Stimulated activated CD4-positive, alpha-beta T cell treated with anti-CD3 and anti-CD28 coated beads, Interleukin-12 subunit alpha, Interleukin-12 subunit beta, amount 100 ng/mL, for 24 hours (primary cell): ENCODE results near the gene DNER.

Experiments used
- DNase-seq, 2 experiments: peaks; one replicate each; pipeline ENCODE4 v3.0.0-alpha.2; 2020; ENCODE audit warnings: low read depth in 2 of 2

The DNER gene

DNA sequence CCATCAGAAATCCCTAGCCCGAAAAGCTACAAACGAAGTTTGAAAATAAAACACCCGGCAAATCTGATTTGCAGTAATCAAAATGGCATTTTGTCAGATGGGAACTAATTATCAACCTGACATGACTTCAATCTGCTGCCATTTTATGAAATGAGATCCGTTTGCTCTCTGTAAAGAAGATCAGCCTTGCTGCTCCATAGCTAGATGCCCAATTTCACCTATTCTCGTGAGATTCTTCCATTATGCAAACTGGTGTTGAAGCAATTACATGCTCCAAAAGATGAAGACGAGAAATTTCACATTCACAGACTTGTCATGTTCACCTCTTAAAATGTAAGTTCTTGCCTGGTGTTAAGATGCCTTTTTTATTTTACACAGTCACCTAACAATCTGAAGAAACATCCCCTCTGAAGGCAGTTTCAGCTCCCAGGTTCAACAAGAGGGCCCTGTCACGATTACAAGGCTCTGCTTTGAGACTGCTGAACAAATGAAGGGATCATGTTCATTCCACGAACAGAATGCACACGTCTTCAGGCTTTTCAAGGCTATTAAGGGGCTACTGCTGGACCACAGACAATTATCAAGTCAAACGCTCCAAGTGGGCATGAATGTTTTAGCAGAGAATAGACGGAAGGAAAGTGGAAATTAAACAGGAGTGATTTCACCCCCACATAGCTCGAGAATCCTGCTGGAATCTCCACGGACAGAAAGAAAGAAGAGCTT, 270.6 kb downstream of the DNER start:
- DNase-seq, result no peak

DNA sequence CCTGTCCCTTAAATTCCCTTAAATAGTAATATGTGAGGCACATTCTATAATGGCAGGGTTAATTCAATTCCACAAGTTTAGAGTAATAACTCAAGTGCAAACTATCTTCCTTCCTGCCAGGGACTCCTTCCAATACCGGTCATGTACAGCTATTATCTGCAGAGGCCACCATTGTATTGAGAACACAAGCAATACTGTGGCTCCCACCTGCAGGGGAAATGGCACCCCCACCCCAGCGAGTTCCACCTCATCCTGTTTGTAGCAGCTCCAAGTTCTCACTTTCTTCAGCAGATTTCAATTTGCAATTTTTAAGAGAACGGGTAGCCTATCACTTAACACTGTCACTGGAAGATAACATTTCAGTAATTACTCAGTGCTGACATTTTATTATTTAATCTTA, 271.2 kb downstream of the DNER start:
- no peak for DNase-seq

DNA sequence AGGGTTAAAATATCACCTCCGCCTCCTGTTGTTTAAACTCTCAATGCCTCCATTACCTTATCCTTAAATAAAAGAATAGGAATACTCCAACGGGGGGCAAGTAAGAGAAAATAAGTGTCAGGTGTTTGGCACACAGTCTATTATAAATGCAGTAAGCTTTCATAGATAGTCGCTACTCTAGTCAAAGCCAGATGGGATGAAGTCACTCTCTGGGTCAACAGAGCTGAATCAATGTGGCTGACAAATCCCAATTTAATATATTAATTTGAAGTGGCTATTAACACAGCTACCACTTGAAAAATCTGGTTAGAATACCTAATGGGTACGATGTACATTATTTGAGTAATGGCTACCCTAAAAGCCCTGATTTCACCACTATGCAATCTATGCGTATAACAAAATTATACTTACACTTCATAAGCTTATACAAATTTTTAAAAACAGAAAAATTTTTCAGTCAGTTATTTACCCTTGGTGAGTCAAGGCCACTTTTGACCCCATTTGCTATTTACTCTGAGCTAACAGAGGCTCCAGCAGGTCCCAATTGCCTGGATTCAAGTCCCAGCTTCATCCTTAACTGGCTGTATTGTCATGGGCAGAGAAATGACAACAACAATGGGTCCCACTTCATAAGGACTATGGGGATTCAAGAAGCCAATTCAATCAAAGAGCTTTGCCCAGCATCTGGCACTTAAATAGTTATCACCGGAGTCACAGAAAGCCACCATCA, 275.8 kb downstream of the DNER start:
- no peak for DNase-seq

DNA sequence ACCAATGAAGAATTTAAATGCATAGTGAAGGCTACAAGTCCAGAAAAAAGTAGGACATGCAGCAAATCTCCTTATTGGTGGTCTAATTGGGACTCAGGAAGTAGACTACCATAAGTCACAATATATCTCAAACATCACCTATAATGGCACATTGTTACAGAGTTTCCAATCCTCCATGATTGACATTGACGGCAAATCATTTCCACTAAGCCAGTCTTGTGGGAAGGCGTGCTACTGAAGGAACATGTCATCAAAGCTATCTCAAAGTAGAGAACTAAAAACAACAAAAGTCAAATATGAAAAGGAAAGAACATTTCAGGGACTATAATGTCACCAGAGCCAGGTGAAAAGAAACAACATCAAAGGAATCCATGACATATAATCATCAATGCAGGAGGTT, 276.9 kb downstream of the DNER start:
- DNase-seq, result no peak

DNA sequence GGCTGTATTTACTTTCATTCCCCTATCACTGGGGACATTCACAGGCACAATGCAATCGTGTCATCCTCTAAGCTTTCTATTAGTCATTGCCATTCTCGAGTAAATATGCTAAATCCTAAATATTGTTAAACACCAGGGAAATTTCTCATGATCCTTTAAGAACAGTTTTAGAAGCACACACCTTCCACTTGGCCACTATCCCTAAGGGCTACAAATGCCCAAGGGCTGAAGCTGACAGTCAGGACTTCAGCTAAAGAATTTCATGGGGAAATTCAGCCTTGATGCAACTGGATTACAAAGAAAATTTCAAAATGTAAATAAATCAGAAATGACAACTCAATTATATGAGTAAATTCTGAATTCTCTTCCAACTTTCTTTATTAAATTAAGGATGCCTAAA, 280.2 kb downstream of the DNER start:
- no peak for DNase-seq

DNA sequence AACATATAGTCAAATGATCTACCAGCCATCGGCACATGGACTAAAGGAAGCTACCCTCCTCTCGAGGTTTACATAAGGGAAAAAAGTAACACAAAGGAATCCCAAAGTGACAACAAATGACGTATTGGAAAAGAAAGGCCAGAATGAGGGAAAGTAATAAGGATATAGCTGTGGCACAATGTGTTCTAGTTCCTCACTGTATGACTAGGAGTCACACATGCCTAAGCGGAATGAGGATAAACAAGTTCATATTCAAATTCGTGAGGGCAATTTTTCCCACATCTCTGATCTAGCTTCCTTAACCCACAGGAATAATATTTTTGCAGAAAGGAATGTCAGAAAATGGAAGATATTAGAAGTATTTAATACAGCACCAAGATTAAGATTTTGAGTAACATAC, 281.0 kb downstream of the DNER start:
- DNase-seq, result no peak

DNA sequence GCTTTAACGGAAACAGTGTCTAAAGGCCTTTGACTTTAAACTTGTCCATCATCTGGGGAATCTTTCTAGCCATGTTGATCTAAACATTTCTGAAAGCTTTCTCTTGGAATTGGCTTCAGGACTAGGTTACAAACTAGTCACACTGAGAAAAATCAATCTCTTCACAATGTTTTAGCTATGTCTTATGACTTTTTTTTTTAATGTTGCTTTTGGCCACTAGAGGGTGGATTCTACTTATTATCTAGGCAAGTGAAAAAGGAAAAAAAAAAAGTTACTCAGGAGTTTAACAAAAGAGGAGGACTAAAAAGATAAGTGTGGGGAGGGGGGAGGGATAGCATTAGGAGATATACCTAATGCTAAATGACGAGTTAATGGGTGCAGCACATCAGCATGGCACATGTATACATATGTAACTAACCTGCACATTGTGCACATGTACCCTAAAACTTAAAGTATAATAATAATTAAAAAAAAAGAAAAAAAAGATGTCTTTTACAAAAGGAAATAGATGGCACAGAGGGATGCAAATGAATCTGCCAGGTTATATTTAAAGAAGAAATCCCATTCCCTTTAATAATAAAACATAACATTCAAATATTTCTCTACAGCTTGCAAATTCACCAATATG, 282.9 kb downstream of the DNER start:
- no peak for DNase-seq

DNA sequence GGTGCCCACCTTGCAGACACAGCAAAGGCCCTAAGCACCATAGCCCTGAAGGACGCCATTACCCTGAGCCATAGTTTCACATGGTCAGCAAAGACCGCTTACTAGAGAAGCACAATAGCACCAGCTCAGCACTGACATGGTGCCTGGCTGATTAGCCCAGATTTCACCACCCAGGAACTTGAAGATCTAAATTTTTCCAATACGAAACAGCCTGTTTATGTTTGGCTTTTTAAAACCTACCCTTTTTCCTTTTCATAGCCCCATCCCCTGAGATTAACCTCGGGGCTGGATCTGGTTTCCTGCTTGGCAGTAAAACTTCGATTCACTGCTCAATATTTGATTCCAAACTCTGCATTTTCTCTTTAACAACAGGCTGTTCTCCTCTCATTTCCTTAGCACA, 284.8 kb downstream of the DNER start:
- DNase-seq, result no peak

DNA sequence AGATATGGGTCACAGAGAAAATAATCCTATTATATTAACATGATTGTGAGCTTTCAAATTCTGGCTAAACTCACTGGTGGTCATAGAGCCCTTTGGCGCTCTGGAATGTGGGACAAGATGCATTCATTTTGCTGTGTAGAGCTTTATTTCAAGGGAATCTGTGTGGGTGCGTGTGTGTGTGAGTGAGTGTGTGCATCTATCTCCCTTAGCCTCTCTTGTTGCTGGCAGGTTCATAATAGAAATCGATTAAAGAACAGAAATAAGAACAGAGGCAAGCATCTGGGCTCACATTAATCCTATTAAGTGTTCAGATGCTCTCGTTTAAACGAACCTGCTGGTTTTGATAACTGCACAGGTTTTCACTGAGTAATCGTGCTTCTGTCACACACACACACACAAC, 287.9 kb downstream of the DNER start:
- DNase-seq, result no peak

DNA sequence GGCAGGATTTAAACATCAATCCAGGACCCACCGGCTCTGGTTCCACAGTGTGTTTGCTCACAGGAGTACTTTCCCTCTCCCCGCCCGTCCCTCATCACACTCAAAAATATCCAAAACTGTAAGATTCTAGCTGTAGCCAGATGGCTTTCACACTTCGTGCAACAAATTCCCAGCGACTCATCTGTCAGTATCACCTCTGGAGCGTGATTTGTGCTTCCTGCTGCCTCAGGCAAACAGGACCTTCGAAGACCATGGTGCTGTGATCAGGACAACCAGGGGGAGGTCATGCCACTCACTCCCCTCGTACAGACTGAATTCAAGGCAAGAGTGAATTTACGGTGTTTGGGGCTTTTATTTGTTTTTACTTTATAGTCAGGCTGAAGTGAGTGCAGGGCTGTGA, 288.8 kb downstream of the DNER start:
- DNase-seq, result no peak

DNA sequence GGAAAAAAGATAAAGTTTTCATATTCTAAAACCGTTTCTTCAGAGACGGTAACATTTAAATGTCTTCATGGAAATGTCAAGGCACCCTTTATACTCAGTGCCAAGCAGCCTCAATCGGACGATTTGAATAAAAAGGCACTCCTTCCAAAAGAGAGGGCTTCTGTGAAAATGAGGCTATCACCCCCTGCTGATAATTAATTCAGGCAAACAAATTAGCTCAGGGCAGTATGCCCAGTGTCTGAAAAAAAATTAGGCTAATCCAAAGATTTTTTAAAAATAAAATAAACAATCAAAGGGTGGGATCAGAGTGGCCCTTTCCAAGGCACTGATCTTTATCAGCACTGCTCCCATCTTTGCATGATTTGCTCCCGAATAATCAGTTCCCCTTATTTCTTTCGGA, 292.3 kb downstream of the DNER start:
- no peak for DNase-seq

DNA sequence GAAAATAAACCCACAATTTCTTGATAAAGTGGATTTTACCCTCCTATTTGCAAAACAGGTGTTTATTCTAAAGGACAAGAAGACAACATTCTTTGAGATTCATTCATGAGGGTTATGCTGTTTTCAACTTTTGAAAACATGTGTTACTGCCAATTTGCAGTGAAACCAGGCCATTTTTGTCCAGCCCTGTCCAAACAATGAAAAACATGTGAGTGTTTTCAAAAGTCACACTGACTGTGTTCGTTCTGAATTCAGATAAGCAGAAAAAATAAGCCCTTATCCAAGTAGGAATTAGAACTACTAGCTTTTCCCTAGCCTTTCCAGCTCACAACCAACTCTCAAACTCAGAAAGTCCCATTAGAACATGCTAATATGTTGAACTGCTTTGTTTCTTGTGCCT, 295.2 kb downstream of the DNER start:
- DNase-seq, result no peak

DNA sequence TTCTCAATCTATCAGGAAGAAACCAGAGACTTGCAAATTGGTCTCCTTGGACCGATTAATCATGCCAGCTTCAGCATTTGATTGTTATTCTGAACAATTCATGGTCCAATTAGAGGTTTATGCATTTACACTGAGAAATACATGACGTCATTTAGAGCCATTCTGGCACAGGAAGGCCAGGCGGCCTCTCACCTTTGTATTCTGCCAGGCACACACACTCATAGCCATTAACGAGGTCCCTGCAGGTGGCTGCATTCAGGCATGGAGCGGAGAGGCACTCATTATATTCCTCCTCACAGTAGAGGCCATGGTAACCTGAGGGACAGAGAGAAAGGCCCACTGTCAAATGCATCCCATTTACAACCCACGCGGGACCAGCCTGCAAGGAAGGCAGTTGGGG, 296.4 kb downstream of the DNER start:
- no peak for DNase-seq

DNA sequence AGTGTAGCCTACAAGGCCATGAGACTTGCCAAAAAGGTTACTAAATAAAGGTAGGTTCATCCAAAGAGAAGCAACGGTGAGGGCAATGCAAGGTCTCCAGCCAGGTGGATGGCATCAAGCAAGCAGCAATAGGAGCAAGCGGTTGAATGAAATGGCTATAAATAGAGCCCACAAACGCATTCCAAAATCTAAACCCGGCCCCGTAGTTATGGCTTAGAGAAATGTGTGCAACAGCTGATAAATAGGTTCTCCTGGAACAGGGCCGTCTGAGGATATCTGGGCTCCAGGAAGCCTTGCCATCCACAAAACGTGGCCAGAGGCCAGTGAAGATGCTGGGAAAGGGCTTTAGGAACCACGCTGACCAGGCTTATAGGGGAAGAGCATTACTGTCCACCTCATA, 297.2 kb downstream of the DNER start:
- no peak for DNase-seq

DNA sequence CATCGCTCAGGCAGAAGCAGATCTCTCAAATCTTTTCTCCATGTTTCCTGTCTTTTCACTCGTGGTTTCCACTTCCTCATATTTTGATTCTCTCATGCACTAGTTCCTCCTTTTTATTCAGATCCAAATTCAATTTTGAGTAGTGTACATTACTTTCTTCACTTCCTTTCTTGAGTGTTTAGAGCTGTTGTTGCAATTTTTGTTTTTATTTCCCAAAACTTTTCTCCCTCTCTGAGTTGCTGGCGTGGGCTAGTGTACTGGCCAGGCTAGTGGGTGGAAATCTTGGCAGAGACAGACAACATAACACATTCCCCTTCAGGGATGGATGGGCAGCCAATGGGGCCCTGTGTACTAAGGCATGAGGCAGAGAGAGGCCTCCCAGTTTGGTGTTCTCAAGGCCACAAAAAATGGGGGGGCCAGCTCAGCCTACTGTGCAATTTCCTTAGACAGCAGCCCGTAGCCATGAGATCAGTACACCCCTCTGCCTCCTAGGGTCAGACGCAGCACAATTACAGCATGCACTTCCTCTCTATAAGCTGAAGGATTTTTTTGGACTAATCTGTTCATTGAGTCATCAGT, 298.1 kb downstream of the DNER start:
- no peak for DNase-seq

DNA sequence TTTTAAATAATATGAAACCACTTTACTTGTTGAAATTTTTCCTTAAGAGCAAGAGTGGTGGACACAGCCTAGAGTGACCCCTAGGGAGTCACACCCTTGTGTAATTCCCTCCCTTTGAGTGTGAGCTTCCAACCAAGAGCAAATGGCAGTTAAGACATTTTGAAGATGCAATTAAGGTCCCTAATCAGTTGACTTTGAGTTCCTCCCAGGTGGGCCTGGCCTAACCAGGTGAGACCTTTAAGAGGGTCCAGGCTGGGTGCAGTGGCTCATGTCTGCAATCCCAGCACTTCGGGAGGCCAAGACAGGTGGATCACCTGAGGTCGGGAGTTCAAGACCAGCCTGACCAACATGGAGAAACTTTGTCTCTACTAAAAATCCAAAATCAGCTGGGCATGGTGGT, 299.7 kb downstream of the DNER start:
- DNase-seq, result no peak

DNA sequence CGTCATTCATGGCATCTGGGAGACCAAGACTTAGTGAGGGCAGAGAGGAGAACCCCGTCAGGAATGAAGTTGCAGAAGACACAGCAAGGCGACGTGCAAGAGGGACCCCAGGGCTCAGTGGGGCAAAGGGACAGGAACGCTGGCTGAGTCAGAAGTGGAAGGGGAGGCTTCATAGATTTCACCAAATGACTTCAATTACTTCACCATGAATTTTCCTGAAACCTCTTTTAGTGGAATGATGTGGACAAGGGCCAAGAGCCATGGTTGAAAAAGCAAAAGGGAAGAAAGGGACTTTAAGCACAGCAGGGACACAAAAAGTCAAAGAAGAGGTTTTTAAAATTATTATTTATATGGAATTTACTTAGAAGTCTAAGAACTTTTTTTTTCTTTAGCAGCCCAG, 301.7 kb downstream of the DNER start:
- no peak for DNase-seq

DNA sequence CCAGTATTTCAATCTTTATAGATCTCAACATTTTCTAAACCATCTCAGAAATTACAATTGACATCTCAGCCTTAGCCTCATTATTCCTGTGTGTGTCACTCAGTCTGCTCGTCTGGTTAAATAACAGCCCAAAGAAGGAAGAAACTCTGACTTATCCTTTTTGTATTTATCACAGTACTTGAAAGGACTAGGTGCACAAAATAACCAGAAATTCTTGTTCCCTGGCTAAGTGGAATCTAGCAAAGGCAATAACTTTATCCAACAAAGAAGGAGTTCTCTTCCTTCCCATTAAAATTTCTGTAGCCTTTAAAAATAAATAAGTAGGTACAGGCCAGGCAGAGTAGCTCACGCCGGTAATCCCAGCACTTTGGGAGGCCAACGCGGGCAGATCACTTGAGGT, 303.4 kb downstream of the DNER start:
- no peak for DNase-seq

DNA sequence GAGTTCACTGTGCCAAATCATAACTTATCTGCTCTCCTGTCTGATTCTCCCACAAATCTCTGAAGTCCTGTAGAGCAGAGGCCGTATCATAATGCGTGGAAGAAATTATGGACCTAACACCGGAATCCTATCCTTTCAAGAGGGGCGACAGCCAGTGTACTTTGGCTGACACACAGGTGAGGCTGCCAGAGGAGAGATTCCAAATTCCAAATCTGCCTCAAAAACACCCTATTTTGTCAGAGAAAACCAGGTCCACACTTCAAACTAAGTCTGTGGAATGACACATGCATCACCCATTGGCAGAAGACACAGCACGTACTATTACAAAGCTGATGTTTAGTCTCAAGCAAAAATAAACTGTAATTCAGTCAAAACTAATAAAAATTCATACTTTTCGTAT, 304.1 kb downstream of the DNER start:
- DNase-seq, result no peak

DNA sequence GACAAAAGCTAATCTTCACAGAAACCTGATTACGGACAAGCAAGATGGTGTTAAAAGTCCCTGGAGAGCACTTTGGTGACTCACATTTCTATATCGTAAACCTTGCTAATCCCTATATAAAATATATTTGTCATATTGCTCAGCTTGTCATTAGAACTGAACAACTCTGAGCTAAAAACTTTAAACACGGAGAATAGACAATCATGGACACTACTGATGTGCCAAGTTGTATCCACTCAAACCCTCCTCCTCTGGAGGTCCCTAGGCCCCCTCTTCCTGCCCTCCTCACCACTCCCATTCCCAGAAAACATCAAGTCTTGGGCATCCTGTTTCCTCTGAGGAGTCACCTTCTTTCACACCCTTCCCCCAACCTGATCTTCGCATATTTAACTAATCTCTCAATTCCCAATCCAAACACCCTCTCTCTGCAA, 304.6 kb downstream of the DNER start:
- no peak for DNase-seq

DNA sequence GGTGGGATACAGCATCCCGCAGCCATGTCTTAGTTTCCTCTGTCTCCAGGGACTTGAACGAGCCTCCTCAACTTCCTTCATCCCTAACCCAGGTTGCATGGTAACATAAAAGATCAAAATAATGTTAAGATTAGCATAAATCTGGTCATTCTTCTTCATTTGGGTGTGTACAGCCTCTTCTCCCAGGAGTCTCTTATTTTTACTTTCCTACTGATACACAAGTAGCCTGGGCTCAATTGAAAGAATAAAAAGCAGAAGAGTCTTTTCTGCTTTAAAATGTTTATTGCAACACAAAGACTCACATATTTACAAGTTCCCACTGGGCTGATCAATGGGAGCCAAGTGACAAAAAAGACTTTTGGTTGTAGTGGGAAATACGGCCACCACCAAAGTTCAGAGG, 305.4 kb downstream of the DNER start:
- DNase-seq, result no peak

DNA sequence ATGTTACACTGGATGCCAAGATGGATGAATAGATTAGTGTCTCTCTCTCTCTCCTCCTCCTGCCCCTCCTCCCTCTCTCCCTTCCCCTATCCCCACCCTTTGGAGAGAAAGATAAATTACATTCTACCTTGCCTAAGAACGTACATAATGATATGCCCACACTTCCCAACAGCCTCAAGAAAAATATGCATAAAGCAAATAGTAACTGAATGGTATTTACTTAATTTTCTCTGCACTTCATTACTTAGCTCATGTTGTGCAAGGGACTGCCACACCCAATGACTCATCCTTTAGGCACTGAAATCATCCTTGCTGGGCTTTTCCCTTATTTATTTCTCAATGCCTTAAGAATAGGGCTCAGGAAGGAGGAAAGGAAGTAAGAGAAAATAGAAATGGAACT, 306.0 kb downstream of the DNER start:
- DNase-seq, result no peak

DNA sequence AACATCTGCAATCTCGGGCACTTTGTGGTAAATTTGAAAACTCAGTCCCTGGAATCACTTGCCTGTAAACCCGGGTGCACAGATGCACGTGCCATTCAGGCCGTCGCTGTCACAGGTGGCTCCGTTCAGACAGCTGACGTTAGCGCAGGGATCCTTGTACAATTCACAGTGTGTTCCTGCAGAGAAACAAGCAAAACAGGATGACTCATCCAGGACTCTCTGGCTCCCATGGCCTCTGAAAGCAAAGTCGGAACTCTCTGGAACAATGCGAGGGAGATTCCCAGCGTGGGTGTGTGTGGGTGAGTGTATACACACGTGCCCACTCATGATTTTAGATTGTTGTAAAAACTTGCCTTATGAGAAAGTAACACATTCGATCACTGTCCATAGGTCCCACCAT, 307.2 kb downstream of the DNER start:
- no peak for DNase-seq
